Measurements from ENCODE around the gene C1GALT1. TPM values are rescaled to one million over a fixed set of nuclear protein-coding genes. Genes with fewer than 3 reads are reported as not detected.

Gene C1GALT1
- total RNA-seq, 1 experiment from 2014 or later, result 106 TPM

DNA sequence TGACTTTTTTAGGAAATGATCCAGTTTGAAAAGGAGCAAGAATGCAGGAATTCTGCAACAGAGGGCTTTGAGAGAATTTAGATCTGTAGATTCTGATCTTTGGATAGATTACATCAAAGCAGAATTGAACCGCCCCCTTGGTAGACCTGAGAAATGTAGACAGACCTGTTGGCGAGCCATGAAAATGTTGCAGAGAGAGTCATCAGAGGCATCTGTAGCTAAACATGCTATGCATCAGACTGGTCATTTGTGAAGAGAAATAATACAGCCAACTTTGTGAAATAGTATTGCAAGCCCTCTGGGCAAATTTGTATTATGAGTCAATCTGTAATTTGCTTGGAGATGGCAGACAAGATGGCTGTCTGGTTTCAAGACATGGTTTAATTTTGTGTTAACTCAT is 4.3 kb upstream of the C1GALT1 start (continued):
- TF ChIP-seq TCF7 (CRISPR knock-in tag; IDR thresholded peaks at IDR 0.05; ENCODE audit: low read depth), result no peak
- TF ChIP-seq, protein P1, sequence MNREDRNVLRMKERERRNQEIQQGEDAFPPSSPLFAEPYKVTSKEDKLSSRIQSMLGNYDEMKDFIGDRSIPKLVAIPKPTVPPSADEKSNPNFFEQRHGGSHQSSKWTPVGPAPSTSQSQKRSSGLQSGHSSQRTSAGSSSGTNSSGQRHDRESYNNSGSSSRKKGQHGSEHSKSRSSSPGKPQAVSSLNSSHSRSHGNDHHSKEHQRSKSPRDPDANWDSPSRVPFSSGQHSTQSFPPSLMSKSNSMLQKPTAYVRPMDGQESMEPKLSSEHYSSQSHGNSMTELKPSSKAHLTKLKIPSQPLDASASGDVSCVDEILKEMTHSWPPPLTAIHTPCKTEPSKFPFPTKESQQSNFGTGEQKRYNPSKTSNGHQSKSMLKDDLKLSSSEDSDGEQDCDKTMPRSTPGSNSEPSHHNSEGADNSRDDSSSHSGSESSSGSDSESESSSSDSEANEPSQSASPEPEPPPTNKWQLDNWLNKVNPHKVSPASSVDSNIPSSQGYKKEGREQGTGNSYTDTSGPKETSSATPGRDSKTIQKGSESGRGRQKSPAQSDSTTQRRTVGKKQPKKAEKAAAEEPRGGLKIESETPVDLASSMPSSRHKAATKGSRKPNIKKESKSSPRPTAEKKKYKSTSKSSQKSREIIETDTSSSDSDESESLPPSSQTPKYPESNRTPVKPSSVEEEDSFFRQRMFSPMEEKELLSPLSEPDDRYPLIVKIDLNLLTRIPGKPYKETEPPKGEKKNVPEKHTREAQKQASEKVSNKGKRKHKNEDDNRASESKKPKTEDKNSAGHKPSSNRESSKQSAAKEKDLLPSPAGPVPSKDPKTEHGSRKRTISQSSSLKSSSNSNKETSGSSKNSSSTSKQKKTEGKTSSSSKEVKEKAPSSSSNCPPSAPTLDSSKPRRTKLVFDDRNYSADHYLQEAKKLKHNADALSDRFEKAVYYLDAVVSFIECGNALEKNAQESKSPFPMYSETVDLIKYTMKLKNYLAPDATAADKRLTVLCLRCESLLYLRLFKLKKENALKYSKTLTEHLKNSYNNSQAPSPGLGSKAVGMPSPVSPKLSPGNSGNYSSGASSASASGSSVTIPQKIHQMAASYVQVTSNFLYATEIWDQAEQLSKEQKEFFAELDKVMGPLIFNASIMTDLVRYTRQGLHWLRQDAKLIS (CRISPR knock-in tag; IDR thresholded peaks at IDR 0.05; ENCODE audit: borderline replicate concordance), result no peak
- no peak for TF ChIP-seq ZBTB21 (CRISPR knock-in tag; IDR thresholded peaks at IDR 0.05; ENCODE audit: borderline replicate concordance)

DNA sequence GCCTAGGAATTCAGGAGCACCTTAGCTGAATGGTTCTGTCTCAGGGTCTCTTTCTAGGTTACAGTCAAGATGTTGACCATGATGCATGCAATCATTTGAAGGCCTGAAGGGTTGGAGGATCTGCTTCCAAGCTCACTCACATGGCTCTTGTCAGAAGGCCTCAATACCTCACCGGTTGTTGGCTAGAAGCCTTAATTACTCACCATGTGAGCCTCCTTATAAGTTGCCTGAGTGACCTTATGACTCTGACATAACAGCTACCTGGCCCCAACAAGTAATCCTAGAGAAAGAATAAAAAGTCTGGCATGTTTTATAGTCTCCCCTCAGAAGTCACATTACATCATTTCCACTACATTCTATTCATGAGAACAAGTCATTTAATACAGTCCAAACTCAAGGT is 3.4 kb upstream of the C1GALT1 start:
- no peak for ATAC-seq
- peaks cover 5% of the 10 kb centered on the region; the same call in 1 of the 2 replicates for H3K36me3 Mint-ChIP-seq
- POLR2A ChIA-PET, result no interaction called here

More for the DNA sequence above, 3.4 kb upstream of the C1GALT1 start:
- no peak for DNase-seq (ENCODE audit: low spot score)
- TF ChIP-seq ZNF121 (CRISPR knock-in tag; IDR thresholded peaks at IDR 0.05) (no peak), ZNF671 (CRISPR knock-in tag; IDR thresholded peaks at IDR 0.05) (no peak), GRHL2 (CRISPR knock-in tag; IDR thresholded peaks at IDR 0.05; ENCODE audit: insufficient replicate concordance, severe bottlenecking) (no peak), TEAD4 (CRISPR knock-in tag; IDR thresholded peaks at IDR 0.05) (no peak), RELA (CRISPR knock-in tag; IDR thresholded peaks at IDR 0.05; ENCODE audit: borderline replicate concordance) (no peak), HMGA2 (CRISPR knock-in tag; IDR thresholded peaks at IDR 0.05) (no peak), PRRX2 (CRISPR knock-in tag; IDR thresholded peaks at IDR 0.05) (no peak)
- TF ChIP-seq, protein P2, sequence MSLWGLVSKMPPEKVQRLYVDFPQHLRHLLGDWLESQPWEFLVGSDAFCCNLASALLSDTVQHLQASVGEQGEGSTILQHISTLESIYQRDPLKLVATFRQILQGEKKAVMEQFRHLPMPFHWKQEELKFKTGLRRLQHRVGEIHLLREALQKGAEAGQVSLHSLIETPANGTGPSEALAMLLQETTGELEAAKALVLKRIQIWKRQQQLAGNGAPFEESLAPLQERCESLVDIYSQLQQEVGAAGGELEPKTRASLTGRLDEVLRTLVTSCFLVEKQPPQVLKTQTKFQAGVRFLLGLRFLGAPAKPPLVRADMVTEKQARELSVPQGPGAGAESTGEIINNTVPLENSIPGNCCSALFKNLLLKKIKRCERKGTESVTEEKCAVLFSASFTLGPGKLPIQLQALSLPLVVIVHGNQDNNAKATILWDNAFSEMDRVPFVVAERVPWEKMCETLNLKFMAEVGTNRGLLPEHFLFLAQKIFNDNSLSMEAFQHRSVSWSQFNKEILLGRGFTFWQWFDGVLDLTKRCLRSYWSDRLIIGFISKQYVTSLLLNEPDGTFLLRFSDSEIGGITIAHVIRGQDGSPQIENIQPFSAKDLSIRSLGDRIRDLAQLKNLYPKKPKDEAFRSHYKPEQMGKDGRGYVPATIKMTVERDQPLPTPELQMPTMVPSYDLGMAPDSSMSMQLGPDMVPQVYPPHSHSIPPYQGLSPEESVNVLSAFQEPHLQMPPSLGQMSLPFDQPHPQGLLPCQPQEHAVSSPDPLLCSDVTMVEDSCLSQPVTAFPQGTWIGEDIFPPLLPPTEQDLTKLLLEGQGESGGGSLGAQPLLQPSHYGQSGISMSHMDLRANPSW (CRISPR knock-in tag; conservative IDR thresholded peaks at IDR 0.05; ENCODE audit: low read depth), result no peak
- TF ChIP-seq, protein P3, sequence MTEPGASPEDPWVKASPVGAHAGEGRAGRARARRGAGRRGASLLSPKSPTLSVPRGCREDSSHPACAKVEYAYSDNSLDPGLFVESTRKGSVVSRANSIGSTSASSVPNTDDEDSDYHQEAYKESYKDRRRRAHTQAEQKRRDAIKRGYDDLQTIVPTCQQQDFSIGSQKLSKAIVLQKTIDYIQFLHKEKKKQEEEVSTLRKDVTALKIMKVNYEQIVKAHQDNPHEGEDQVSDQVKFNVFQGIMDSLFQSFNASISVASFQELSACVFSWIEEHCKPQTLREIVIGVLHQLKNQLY (CRISPR knock-in tag; IDR thresholded peaks at IDR 0.05), result no peak
- TF ChIP-seq, protein P4, sequence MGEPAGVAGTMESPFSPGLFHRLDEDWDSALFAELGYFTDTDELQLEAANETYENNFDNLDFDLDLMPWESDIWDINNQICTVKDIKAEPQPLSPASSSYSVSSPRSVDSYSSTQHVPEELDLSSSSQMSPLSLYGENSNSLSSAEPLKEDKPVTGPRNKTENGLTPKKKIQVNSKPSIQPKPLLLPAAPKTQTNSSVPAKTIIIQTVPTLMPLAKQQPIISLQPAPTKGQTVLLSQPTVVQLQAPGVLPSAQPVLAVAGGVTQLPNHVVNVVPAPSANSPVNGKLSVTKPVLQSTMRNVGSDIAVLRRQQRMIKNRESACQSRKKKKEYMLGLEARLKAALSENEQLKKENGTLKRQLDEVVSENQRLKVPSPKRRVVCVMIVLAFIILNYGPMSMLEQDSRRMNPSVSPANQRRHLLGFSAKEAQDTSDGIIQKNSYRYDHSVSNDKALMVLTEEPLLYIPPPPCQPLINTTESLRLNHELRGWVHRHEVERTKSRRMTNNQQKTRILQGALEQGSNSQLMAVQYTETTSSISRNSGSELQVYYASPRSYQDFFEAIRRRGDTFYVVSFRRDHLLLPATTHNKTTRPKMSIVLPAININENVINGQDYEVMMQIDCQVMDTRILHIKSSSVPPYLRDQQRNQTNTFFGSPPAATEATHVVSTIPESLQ (CRISPR knock-in tag; IDR thresholded peaks at IDR 0.05), result no peak
- TF ChIP-seq, protein P5, sequence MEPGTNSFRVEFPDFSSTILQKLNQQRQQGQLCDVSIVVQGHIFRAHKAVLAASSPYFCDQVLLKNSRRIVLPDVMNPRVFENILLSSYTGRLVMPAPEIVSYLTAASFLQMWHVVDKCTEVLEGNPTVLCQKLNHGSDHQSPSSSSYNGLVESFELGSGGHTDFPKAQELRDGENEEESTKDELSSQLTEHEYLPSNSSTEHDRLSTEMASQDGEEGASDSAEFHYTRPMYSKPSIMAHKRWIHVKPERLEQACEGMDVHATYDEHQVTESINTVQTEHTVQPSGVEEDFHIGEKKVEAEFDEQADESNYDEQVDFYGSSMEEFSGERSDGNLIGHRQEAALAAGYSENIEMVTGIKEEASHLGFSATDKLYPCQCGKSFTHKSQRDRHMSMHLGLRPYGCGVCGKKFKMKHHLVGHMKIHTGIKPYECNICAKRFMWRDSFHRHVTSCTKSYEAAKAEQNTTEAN (CRISPR knock-in tag; IDR thresholded peaks at IDR 0.05), result no peak
- TF ChIP-seq, protein P6, sequence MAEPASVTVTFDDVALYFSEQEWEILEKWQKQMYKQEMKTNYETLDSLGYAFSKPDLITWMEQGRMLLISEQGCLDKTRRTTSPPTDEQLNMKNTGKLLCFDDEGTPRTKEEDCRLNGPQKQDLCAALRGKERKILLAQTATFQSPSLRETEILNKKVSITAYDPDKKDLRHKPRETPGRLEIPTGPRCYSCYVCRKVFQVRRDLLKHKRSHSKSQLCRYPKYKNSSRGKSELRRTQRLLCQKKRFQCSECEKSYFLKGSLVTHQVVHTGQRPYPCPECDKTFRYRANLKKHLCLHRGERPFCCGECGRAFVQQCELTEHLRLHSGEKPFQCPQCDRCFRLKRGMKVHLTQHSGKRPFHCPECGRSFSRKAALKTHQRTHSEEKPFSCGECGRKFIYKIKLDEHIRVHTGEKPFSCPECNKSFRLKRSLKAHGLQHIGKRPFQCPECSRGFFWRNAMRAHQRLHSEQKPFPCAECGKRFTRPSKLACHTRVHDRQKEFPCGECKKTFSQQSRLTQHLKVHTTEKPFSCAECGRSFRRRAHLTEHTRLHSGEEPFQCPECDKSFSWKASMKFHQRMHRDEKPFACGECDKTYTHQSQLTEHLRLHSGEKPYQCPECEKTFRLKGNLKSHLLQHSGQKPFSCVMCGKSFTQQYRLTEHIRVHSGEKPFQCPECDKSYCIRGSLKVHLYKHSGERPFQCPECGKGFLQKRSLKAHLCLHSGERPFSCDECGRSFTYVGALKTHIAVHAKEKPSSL (CRISPR knock-in tag; conservative IDR thresholded peaks at IDR 0.05), result no peak
- TF ChIP-seq, protein P7, sequence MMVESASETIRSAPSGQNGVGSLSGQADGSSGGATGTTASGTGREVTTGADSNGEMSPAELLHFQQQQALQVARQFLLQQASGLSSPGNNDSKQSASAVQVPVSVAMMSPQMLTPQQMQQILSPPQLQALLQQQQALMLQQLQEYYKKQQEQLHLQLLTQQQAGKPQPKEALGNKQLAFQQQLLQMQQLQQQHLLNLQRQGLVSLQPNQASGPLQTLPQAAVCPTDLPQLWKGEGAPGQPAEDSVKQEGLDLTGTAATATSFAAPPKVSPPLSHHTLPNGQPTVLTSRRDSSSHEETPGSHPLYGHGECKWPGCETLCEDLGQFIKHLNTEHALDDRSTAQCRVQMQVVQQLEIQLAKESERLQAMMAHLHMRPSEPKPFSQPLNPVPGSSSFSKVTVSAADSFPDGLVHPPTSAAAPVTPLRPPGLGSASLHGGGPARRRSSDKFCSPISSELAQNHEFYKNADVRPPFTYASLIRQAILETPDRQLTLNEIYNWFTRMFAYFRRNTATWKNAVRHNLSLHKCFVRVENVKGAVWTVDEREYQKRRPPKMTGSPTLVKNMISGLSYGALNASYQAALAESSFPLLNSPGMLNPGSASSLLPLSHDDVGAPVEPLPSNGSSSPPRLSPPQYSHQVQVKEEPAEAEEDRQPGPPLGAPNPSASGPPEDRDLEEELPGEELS (CRISPR knock-in tag; IDR thresholded peaks at IDR 0.05), result no peak
- no peaks in the 10 kb centered on the region for H3K27me3 Mint-ChIP-seq (ENCODE audit: low read depth)
- no peaks in the 10 kb centered on the region for H3K9me3 Mint-ChIP-seq
- H3K4me1 Mint-ChIP-seq, result peaks cover 48% of the 10 kb centered on the region
- no peak overlapping the region for H3K27ac Mint-ChIP-seq
- CTCF ChIA-PET, result interaction anchor here (1.3 kb wide), 1 partner anchor 75 kb away, joined by 5 read pairs; no protein-coding TSS in a partner anchor
- no peak overlapping the region for H3K4me3 Mint-ChIP-seq

Measured in WTC11 (cell line).